NCI-H524 (cell line): ENCODE results near the gene RNF152.
A peak's percentile ranks its signal among the peaks of the same experiment; 100 is the strongest.

ENCODE experiments used
- DNase-seq, 2 experiments: peaks; one replicate each; lab custom pipeline; 2025; lab: John Stamatoyannopoulos, UW

The RNF152 gene

GRCh38 chr18:61892683-61893308 is at the start of gene RNF152:
Gene RNF152 (minus strand): TSS chr18:61893007. CDS start chr18:61816463, 76,544 bp downstream.
- peak; percentile 62 to 76 for DNase-seq

GRCh38 chr18:61941948-61942471 is 49.2 kb upstream of the RNF152 start:
- no peak for DNase-seq

GRCh38 chr18:61939046-61939674 is 46.4 kb upstream of the RNF152 start:
- DNase-seq = no peak

- no peak for DNase-seq
Measured at GRCh38 chr18:61935362-61935761, 42.6 kb upstream of the RNF152 start.

GRCh38 chr18:61931654-61932379 is 39.0 kb upstream of the RNF152 start:
- DNase-seq = no peak

- DNase-seq = no peak
Measured at GRCh38 chr18:61929881-61930640, 37.3 kb upstream of the RNF152 start.

GRCh38 chr18:61926532-61926931 is 33.7 kb upstream of the RNF152 start:
- no peak for DNase-seq

- DNase-seq = no peak
Measured at GRCh38 chr18:61924550-61924949, 31.7 kb upstream of the RNF152 start.

GRCh38 chr18:61922435-61922834 is 29.6 kb upstream of the RNF152 start:
- no peak for DNase-seq

GRCh38 chr18:61921621-61922235 is 28.9 kb upstream of the RNF152 start:
- no peak for DNase-seq

GRCh38 chr18:61917818-61918217 is 25.0 kb upstream of the RNF152 start:
- no peak for DNase-seq

- DNase-seq = no peak
Measured at GRCh38 chr18:61912476-61912875, 19.7 kb upstream of the RNF152 start.

GRCh38 chr18:61910101-61910500 is 17.3 kb upstream of the RNF152 start:
- DNase-seq = no peak

GRCh38 chr18:61908661-61909060 is 15.9 kb upstream of the RNF152 start:
- no peak for DNase-seq

- peak; percentile 22 to 80 for DNase-seq
Measured at GRCh38 chr18:61901323-61901986, 8.6 kb upstream of the RNF152 start.

GRCh38 chr18:61900504-61901281 is 7.9 kb upstream of the RNF152 start:
- peak; percentile 68 to 89 for DNase-seq

- peak; percentile 78 to 90 for DNase-seq
Measured at GRCh38 chr18:61898640-61899101, 5.9 kb upstream of the RNF152 start.

GRCh38 chr18:61896757-61897156 is 4.0 kb upstream of the RNF152 start:
- peak; percentile 4 to 36 for DNase-seq

- DNase-seq = no peak
Measured at GRCh38 chr18:61896118-61896517, 3.3 kb upstream of the RNF152 start.
